Activated gamma-delta T cell treated with anti-CD3 and anti-CD28 coated beads, Interleukin-2, amount 50 U/mL, for 16 hours (primary cell): ENCODE data around the gene DRG2.

Source experiments
- DNase-seq: peaks from one replicate; pipeline ENCODE4 v3.0.0-alpha.2; 2020; ENCODE audit warnings: low read depth

The DRG2 gene

DNA sequence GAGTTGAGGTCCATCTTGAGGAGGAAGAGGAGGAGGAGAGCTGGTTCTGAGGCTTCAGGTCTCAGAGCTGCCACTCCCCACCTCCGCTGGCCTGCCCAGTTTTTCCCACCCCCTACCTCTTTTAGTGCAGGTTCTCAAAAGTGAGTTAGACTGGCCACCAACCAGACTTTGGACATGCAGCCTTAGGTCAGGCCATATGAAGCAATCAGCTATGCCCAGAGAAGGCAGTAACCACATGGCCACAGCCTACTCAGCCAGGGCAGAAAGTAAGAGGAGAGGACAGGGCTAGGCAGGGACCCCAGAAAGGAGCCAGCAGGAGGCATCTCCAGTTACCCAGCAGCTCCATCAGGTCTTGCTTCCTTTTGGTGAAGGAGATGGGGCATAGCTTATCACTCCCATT lies 29.8 kb downstream of the DRG2 start:
- no peak for DNase-seq

DNA sequence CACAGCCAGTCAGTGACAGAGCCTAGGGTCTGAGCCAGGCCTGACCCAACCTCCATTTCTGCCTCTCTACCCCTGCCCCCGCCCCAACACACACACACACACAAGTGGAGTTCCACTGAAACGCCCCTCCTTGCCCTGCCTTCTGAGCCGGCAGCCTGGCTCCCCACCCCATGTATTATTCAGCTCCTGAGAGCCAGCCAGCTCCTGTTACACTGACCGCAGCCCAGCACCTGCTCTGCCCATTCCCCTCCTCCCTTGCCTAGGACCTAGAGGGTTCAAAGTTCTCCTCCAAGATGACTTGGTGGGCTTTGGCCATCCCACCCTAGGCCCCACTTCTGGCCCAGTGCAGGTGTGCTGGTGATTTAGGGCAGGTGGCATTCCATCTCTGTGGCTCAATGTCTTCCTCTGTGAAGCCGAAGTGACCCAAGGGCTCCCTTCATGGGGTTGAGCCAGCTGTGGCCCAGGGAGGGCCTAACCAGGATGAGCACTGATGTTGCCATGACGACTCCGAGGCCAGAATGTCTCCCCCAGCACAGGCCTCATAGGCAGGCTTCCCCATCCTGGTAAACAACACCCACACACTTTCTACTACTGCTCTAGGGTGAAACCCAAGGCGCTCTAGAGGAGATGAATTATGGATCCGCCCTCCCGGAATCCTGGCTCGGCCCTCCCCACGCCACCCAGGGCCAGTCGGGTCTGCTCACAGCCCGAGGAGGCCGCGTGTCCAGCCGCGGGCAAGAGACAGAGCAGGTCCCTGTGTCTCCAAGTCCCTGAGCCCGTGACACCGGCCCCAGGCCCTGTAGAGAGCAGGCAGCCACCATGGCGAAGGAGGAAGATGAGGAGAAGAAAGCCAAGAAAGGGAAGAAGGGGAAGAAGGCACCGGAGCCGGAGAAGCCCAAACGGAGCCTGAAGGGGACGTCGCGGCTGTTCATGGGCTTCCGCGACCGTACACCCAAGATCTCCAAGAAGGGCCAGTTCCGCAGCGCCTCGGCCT lies 30.5 kb downstream of the DRG2 start:
- DNase-seq: no peak

DNA sequence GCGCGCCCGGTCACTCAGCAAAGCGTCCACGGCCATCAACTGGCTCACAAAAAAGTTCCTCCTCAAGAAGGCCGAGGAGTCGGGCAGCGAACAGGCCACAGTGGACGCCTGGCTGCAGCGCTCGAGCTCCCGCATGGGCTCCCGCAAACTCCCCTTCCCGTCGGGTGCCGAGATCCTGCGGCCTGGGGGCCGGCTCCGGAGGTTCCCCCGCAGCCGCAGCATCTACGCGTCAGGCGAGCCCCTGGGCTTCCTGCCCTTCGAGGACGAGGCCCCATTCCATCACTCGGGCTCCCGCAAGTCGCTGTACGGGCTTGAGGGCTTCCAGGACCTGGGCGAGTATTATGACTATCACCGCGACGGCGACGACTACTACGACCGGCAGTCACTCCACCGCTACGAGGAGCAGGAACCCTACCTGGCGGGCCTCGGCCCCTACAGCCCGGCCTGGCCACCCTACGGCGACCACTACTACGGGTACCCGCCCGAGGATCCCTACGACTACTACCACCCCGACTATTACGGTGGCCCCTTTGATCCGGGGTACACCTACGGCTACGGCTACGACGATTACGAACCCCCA lies 31.5 kb downstream of the DRG2 start:
- DNase-seq: no peak

DNA sequence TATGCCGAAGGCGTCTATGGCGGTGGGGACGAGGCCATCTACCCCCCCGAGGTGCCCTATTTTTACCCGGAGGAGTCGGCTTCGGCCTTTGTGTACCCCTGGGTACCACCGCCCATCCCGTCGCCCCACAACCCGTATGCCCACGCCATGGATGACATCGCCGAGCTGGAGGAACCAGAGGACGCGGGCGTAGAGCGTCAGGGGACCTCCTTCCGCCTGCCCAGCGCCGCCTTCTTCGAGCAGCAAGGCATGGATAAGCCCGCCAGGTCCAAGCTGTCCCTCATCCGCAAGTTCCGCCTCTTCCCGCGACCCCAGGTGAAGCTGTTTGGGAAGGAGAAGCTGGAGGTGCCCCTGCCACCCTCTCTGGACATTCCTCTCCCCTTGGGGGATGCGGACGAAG lies 32.2 kb downstream of the DRG2 start:
- no peak for DNase-seq

DNA sequence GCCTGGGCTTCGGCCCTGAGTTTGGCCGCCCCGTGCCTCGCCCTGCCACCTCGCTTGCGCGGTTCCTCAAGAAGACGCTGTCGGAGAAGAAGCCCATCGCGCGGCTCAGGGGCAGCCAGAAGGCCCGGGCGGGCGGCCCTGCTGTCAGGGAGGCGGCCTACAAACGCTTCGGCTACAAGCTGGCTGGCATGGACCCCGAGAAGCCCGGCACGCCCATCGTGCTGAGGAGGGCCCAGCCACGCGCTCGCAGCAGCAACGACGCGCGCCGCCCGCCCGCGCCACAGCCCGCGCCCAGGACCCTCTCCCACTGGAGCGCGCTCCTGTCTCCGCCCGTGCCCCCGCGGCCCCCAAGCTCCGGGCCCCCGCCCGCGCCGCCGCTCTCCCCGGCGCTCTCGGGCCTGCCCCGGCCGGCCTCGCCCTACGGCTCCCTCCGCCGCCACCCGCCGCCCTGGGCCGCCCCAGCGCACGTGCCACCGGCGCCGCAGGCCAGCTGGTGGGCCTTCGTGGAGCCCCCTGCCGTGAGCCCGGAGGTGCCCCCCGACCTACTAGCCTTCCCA lies 32.8 kb downstream of the DRG2 start:
- DNase-seq: no peak

DNA sequence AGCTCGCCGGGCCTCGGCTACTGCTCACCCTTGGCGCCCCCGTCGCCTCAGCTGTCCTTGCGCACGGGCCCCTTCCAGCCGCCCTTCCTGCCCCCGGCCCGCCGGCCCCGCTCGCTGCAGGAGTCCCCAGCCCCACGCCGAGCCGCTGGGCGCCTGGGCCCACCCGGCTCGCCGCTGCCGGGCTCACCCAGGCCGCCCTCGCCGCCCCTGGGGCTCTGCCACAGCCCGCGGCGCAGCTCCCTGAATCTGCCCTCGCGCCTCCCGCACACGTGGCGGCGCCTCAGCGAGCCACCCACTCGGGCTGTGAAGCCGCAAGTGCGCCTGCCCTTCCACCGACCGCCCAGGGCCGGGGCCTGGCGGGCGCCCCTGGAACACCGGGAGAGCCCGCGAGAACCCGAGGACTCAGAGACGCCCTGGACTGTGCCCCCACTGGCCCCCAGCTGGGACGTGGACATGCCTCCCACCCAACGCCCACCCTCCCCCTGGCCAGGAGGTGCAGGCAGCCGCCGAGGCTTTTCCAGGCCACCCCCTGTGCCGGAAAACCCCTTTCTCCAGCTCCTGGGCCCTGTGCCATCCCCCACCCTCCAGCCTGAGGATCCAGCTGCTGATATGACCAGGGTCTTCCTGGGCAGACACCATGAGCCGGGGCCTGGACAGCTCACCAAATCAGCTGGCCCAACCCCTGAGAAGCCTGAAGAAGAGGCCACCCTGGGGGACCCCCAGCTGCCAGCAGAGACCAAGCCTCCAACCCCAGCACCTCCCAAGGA lies 33.6 kb downstream of the DRG2 start:
- no peak for DNase-seq

DNA sequence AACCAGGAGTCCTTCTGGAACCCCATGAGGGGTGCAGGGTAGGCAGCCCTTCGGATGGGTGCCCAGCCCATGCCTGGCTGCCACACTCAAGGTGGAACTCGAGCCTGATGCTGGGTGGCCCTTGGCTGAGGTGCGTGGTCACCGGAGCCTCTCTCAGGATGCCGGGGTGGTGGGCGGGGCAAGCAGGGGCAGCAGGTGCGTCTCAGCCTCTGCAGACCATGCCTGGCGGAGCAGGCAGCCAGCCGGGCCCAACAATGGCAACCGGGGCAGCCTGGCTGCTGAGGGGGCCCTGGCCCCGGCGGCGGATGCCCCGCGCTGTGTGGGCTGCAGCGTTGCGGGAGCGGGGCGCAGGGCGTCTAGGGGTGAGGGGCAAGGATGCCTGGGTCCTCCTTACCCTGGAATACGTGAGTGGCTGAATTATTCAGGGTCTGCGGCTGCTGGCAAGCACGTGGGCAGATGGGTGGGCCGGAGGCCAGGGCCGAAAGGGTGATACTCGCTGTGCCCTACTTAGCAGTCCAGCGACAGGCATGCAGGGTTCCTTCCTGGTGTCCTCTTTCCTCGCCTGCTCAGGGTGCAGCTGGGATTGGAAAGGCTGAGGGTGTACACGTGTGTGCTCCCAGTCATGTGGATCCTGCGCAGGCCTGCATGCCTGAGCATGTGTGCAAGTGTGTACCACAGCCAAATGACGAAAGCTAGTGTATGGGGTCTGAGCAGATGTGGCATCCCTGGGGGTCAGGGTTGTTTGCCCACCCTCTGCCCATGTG lies 35.4 kb downstream of the DRG2 start:
- DNase-seq: no peak

DNA sequence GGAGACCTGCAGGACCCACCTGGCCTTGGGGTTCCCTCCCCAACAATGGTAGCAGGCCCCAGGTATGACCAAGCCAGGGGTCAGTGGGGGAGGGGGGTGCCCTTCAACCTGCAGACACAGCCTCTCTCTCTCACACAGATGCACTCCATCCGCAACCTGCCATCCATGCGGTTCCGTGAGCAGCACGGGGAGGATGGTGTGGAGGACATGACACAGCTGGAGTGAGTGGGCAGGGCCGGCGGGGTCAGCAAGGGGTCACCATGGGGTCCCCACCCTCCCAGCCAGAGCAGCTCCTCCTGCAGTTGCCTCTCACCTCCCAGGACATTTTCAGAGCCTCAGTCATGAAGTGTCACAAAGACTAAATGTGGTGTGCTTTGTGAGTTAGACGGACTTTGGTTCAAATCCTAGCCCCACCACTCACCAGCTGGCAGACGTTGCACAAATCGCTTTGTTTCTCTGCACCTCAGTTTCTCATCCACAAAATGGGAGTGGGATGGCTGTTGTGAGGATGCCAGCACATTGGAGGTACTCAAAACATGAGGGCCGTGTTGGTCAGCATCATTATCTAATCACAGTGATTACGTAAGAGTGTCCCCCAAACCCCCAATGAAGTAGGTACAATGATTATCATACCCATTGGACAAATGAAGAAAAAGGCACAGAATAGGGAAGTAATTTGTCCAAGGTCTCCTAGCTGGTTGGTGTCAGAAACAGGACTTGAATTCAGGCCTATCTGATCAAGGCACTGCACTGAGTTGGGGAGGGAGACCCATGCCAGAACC lies 36.8 kb downstream of the DRG2 start:
- no peak for DNase-seq

DNA sequence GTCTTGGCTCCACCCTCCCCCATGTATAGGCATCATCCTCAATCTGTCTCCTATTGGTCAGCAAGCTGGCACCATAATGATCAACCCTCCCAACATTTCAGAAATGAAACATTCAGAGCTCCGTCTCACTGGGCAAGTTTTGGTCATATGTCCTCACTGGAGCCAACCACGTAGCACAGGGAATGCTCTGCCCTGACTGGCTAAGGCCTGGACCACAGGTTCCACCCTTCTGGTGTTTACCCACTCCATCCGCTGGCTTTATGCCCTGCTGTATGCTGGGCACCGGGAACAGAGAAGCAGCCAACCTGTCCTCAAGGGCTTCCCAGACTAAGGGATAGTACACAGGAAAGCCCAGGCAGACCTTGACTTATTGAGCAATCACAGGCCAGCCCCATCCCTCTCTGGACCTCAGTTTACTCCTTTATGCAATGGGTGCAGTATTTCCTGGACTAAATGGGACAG lies 41.3 kb downstream of the DRG2 start:
- no peak for DNase-seq

DNA sequence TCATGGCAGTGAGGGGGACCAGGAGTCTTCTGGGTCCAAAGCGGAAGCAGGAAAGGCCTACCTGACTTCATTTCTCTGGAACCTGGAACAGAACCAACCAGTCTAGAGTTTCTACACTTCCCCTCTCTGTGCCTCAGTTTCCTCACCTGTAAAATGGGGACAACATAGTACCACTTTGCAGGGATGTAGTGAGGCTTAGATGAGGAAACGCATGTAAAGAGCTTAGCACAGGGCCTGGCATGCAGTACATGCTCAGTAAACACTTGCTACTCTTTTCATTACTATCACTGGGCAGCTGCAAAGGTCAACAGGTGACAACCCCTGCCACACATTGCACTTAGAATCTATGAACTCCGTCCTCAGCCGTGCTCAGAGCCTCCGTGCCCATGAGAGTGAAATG lies 45.0 kb downstream of the DRG2 start:
- no peak for DNase-seq

DNA sequence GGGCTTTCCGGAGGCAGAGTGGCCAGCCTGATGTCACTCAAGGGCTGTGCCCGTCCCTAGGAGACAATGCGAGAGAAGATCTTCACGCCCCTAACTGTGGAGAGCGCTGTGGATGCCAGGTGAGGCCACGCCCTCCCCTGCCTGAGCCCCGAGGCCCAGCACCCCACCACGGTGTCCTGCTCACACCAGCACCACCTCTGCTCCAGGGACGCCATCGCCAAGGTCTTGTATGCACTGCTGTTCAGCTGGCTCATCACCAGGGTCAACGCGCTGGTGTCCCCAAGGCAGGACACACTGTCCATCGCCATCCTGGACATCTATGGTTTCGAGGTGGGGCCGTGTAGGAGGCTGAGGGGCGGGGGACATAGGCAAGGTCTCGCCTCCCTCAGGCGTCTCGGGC lies 48.6 kb downstream of the DRG2 start:
- no peak for DNase-seq

DNA sequence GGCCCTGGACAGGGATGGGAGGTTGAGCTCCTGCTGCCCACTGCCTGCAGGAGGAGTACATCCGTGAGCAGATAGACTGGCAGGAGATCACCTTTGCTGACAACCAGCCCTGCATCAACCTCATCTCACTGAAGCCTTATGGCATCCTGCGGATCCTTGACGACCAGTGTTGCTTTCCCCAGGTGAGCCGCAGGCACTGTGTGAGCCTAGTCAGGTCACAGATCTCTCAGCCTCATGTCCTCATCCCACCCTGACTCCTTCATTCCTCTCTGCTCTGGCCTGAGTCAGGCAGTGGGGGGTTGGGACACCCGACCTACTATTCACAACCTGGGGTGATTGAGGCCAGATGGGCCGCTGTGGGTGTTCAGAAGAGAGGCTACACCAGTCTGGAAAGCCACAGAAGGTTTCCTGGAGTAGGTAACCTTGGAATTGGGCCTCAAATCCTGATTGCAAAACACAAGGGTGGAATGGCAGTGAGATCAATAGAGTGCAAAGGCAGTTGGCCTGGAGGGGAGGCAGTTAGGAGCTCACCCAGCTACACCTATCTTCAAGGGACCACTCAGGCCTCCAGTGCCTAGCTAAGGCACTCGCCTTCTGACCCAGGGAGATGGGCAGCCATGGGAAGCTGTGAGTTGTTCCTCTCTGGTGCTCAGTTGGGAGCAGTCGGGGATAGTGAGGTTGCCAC lies 50.5 kb downstream of the DRG2 start:
- no peak for DNase-seq

DNA sequence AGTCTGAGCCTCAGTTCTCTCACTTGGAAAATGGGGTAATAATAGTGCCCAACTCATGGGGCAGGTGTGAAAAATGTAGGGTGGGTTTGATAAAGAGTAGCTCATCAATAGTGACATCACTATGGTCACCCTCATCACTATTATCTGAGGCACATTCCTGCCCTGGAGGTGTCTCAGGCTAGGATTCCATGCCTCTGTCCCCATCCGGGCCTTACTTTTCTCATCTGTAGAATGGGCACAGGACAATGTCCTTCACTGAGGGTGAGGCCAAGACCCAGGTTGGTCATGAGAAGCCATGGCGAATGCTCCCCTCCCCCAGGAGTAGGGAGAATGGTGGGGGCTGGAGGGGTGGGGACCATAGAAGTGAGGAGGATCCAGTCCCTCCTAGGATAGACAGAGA lies 51.3 kb downstream of the DRG2 start:
- DNase-seq: no peak

DNA sequence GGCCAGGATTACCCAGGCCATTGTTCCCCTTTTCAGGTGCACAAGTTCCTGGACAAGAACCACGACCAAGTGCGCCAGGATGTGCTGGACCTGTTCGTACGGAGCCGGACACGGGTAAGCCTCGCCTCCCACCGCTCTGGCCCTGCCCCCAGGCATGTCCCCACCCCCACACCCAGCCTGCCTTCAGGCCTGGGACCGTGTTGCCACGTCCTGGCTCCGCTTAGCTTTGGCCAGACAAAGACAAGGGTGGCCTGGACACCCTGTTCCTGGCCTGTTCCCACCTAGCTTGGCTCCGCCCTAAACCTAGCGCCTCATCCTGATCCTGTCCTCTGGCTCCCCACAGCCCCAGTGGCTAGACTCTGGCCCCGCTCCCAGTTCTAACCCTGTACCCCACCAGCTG lies 51.8 kb downstream of the DRG2 start:
- no peak for DNase-seq

DNA sequence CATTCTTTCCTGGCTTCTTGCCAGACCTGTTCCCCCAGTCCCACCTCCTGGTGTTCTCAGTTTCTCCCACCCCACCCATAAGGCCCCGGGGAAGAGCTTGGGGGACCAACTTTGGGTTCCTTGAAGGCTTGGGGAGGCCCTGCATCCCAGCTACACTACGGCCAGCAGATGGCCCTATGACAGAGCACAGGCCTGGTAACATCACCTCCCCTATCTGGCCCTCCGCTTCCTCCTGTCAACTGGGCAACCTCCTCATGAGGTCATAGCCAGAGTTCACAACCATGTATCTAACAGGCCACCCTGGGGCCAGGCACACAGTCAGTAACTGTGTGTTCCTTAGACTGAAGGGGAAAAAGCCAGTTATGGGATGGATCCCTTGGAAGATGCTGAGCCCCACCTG lies 52.2 kb downstream of the DRG2 start:
- DNase-seq: no peak

DNA sequence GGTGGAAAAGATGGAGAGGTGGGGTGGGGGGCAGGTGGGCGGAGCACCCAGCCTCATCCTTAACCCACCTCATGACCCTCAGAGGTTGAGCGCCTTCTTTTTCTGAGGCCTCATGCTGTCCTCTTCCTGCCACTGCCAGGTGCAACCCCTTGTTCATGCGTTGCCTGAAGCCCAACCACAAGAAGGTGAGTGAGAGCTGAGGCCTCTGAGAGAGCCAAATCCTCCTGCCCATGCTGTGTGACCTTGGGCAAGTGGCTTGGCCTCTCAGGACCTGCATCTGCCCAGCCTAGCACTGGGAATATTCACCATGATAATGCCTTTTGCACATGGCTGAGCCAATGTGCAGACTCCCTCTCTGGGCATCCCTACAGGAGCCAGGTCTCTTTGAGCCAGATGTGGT lies 52.9 kb downstream of the DRG2 start:
- no peak for DNase-seq

DNA sequence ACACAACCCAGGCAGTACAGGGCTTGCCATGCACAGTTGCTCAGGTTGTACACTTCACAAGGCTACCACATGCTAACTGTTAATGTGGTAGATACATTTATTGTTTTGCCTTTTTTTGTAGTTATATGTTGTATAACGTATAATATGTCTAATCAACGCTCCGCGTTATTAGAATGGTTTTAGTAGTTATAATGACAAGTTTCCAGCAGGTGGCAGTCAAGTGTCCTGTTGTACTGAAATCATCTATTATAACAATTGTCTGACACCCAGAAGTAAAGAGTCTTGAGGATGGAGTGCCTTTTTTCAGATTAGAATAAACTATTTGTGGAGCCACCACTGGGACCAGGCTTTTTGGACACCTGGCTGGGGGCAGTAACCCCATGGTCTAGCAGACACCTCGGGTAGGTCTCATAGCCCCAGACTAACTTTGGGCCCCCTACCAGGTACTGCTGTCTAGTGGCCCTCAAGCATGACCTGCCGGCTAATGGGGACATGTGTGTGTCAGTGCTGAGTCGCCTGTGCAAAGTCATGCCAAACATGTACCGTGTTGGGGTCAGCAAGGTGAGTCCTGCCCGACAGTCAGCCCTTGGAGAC lies 53.6 kb downstream of the DRG2 start:
- DNase-seq: no peak

DNA sequence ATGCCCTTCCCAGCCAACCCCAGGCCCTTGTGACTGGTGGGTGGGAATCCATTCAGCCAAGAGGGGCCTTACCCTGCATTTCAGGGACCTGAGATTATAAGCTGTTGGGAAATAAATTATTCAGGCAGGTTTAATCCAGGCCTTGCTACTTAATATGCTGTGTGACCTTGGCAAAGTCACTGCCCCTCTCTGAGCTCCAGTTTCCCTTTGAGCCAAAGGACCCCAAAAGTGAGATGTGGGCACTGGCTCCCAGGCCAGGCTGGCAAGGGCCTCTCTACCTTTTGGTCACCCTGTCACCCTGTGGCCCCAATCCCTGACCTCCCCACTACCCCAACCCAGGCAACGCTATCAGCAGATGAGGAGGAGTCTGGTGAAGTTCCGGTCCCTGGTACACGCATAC lies 54.7 kb downstream of the DRG2 start:
- no peak for DNase-seq

DNA sequence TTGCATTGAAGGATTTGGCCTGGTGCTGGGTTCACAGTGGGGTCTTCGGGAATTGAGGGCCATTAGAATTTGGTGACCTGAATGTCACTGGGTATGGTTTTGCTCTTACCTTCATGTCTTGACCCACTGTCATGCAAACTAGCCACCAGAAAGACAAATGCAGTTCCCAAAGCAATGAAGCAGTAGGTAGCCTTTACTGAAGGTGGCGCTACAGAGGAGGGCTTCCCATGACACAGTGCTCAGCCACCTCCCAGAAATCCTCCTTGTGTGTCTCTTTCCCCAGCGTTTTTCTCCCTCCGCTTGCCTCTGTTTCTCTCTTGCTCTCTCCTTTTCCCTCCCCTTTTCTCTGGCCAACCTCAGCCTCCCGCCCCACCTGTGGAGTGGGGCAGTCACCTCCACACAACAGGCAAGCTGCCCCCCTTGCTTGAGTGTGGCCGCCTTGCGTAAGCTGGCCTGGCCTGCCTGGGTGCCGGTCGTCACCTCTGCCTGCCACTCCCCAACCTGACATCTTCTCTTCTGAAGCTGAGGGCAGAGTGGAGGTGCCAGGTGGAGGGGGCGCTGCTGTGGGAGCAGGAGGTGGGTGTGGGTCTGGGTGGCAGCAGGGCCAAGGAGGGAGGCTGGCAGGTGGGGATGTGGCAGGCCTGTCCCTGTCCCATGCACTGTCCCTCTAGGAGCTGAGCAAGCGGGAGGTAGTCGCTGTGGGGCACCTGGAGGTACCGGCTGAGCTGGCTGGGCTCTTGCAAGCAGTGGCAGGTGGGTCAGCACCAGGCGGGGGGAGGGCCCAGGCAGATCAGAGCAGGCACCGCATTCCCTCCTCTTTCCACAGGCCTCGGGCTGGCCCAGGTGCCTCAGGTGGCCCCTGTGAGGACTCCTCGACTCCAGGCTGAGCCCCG lies 55.5 kb downstream of the DRG2 start:
- DNase-seq: no peak
